Posterior cingulate gyrus (tissue), 11 donors: ENCODE results near the gene SHISA2.
"Not testable (repeated sequence)": the region's sequence is repeated elsewhere in the genome, so short reads cannot be mapped to it uniquely, and the experiment has no call there.

Source experiments
- DNase-seq, 10 donors: peaks; one replicate each; pipeline versions ENCODE4 v3.0.0 to v3.0.0-alpha.2; 2020 to 2021; ENCODE audit warnings: mixed read lengths in 3 of 10
- intact Hi-C: fragments of 100-400 bp; cut with DNase I; formaldehyde crosslinking; loops from one replicate; pipeline ENCODE4 v1.15.1; 2023

The SHISA2 gene

DNA sequence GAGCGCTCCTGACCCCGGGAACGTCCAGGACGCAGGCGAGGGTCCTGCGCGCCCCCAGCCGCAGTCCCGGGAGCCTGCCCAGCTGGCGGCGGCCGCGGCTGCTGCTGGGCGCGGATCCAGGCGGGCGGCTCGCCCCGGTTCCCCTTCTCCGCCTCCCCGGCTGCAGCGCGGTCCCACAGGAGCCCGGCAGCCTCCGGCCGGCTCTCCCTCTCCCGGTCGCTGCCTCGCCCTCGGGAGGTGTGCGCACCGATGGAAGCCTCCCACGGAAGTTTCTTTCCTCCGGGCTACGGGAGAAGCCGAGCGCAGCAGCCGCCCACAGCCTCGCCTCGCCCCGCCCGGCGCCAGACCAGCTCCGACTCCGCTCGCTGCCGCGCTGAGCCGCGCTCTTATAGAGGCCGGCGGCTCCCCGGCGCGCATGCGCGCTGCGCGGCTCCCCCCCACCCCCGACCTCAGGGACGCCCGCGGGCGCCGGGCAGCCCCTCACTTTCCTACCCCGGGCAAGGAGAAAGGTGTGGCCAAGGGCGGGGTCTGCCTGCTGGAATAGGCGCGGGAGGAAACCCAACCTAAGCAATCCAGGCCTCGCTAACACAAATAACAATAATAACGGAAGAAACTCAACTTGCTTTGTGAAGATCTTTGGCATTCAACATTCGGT, at the start of gene SHISA2:
TSS of gene SHISA2 (minus strand) at position 360 of the 655 bp plus-strand sequence. CDS start 1,041 bp downstream, outside the sequence.
- intact Hi-C loops = no loop called here
- DNase-seq = peak in 8 of 10 donors; percentile 21 to 92 (median 46)

DNA sequence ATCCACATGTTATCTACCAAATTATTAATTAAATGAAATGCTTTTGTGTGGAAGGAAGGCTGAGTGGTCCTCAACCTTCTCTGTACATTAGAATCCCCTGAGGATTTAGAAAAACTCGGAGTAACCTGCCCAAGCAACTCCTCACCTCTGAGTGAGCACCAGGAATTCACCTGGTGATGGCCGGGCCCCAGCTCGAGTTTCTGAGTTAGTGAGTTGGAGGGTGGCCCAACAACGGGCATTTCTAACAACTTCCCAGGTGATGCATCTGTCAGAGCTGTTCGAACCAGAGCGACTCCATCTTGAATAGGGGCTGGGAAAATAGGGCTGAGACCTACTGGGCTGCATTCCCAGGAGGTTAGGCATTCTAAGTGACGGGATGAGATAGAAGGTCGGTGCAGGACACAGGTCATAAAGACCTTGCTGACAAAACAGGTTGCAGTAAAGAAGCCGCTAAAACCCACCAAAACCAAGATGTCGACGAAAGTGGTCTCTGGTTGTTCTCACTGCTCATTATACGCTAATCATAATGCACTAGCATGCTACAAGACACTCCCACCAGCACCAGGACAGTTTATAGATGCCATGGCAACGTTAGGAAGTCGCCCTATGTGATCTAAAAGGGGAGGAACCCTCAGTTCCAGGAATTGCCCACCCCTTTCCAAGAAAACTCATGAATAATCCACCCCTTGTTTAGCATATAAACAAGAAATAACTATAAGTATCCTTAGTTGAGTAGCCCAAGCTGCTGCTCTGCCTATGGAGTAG, 44.2 kb upstream of the SHISA2 start:
- intact Hi-C loops = no loop called here
- no peak for DNase-seq

DNA sequence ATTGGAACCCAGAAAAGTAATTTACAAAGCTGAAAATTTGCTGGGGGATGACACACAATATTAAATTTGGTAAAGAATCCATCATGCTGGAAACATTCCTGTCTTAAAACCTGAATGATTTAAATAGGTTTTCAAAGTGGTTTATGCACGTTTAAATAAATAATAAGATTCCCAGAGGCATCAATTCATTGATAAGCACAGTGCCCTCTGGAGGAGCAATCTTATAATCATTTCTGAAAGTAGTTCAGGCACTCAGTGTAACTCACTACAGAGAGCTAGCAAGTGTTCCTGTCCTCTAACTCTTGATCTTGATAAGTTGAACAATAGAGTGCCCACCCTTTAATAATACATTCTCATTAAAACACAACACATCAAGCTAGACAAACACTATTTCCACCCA, 43.5 kb upstream of the SHISA2 start:
- no peak for DNase-seq
- intact Hi-C loops = no loop called here

- intact Hi-C loops, DNase-seq: not testable (repeated sequence)
Measured at GRCh38 chr13:26076821-26077220, 25.0 kb upstream of the SHISA2 start.

DNA sequence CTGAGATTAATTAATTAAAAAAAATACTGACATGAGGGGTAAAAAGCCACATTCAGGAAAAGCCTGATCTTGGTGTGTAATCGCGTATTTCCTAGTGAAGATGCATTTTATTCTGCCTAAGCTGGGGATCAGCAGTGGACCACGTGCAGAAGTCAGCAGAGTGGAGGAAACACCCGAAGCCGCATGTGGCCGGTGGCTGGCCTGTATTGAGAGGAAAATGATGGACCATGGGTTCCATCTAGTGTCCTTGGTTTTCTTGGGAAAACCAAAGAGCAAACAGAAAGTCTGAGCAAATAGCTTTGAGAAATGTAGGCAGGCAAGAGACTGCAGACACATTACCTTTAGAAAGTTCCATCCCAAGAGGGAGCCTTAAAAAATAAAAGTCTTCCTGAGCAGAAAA, 23.7 kb upstream of the SHISA2 start:
- intact Hi-C loops = no loop called here
- DNase-seq = no peak

GRCh38 chr13:26074706-26075105, 22.9 kb upstream of the SHISA2 start:
- intact Hi-C loops = no loop called here
- no peak for DNase-seq

GRCh38 chr13:26072335-26072734, 20.5 kb upstream of the SHISA2 start:
- intact Hi-C loops = not testable (repeated sequence)

GRCh38 chr13:26071691-26072090, 19.9 kb upstream of the SHISA2 start:
- DNase-seq = no peak
- intact Hi-C loops = no loop called here

More at GRCh38 chr13:26072335-26072734, 20.5 kb upstream of the SHISA2 start:
- DNase-seq = not testable (repeated sequence)

DNA sequence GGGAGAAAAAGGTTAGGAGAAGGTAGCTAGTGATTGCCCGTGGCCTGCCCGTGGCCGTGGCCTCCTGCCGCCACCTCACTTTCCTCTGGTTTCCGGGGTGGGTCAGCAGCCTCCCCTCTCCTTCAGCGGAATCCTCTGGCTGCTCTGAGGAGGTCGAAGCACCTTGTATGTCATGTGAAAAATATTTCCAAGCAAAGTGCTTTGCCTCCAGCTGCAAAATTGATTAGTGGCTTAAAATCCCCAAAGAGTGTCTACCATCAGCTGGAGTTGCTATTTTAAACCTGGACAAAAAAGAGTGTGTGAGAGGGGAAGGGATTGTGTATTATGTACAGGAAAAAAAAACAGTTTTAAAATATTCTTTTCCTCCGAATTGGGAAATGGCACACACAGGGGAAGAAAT, 17.8 kb upstream of the SHISA2 start:
- DNase-seq, intact Hi-C loops: not testable (repeated sequence)

DNA sequence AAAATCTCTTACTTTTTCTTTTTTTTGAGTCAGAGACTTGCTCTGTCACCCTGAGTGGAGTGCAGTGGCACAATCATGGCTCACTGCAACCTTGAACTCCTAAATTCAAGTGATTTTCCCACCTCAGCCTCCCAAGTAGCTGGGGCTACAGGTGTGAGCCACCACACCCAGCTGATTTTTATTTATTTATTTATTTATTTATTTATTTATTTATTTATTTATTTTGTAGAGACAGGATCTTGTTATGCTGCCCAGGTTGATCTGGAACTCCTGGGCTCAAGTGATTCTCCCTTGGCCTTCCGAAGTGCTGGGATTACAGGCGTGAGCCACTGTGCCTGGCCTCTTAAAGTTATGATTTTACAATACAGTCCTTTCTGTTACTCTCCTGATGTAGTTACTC, 16.6 kb upstream of the SHISA2 start:
- DNase-seq, intact Hi-C loops: not testable (repeated sequence)

DNA sequence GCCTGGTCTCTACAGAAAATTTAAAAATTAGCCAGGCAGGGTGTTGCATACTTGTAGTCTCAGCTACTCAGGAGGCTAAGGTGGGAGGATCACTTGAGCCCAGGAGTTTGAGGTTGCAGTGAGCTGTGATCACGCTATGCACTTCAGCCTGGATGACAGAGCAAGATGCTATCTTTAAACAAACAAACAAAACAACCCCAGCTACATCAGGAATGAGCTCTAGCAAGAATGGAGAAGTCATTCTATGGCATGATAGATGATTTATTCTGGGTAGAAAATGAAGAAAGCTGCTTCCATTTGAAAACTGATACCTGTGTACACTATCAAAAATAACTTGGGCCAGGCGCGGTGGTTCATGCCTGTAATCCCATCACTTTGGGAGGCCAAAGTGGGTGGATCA, 15.8 kb upstream of the SHISA2 start:
- intact Hi-C loops = no loop called here
- no peak for DNase-seq

DNA sequence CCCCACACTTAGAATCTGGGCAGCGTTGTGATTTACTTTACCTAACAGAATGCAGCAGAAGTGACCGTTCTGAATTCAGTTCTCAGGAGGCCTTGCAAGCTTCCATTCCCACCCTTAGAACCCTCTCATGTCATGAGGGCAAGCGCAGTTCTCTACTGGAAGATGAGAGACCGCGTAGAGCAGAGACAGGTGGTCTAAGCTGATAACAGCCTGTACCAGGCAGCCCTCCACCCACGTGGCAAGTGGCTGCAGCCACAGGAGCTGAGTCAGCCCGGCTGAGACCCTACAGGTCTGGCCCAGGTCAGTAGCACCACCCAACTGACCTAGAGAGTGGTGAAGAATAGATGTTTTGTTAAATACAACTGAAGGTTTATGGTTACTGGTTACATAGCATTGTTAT, 14.7 kb upstream of the SHISA2 start:
- DNase-seq, intact Hi-C loops: not testable (repeated sequence)

- peak in 4 of 10 donors; percentile 34 to 85 (median 56) for DNase-seq
- intact Hi-C loops = loop anchor here (2.0 kb wide), 1 partner anchor 488 kb away; no protein-coding TSS in a partner anchor
Measured at GRCh38 chr13:26062853-26063444, 11.1 kb upstream of the SHISA2 start.

DNA sequence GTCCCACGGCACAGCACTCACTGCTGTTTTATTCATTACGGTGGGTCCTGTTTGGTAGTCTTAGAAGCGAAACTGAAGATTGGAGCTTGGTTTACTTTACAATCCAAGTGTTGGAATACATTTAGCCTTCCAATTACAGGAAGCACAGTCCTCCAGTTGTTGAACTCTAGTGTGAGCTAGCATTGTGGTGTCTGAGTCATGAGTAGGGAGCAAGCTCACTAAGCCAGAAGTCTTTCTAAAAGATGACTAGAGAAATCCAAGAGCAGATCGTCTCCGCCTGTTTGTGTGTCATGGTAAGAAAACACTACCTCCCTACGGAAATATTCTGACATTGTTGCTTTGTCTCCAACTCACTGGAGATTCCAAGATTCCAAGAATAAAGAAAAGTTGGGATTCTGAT, 10.1 kb upstream of the SHISA2 start:
- no peak for DNase-seq
- intact Hi-C loops = loop anchor here (2.0 kb wide), 1 partner anchor 487 kb away; no protein-coding TSS in a partner anchor

- intact Hi-C loops = no loop called here
- no peak for DNase-seq
Measured at GRCh38 chr13:26061256-26061655, 9.4 kb upstream of the SHISA2 start.

GRCh38 chr13:26060357-26060756, 8.5 kb upstream of the SHISA2 start:
- intact Hi-C loops = no loop called here
- DNase-seq = no peak

DNA sequence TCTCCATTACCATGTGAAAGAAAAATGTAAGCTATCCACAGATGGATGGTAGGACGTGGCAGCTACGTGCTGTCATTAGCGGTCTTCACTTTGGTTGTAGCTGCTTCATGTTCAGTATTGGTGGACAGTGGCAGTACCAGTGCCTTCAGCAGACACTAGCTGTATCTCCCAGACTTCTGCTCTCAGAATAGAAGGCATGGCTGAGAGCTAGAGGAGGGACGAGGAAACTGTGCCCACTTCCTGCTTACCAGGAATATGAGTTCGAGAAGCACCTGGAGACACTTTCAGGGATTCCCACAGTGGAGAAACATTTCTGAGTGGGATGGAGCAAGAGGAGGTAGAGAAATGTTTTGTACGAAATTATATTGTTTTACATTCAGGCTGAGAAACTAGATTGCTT, 6.9 kb upstream of the SHISA2 start:
- intact Hi-C loops = no loop called here

GRCh38 chr13:26054896-26055295, 3.1 kb upstream of the SHISA2 start:
- intact Hi-C loops = no loop called here
- DNase-seq = no peak

More for the DNA sequence above, 6.9 kb upstream of the SHISA2 start:
- DNase-seq = no peak

- intact Hi-C loops = no loop called here
- DNase-seq = no peak
Measured at GRCh38 chr13:26053418-26053980, 1.7 kb upstream of the SHISA2 start.

DNA sequence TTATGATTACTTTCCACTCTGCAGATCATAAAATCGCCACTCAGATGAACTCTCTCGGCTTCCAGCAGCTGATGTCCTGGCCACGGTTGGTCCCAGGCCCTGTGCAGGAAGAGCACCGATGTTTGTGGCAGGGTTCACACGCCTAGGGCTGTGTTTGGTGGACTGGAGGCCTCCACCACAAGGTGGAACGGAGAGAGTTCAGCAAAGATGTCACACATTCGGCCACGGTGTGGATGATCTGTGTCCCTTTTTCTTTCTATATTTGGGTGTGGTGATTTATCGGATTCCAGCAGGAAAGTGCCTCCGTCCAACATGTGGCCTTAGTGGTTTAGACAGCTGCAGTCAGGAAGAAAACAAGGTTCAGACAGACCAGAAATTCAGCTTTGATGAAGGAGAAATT, 521 bp upstream of the SHISA2 start:
- peak in 1 of 10 donors; percentile 76 for DNase-seq
- intact Hi-C loops = no loop called here

GRCh38 chr13:26051231-26051656, 572 bp downstream of the SHISA2 start:
- intact Hi-C loops = no loop called here
- peak in 3 of 10 donors; percentile 41 to 83 (median 50) for DNase-seq
